Measurements from ENCODE around the gene TBC1D14.

The TBC1D14 gene

GRCh38 chr4:6960154-6960553 lies 50.5 kb downstream of the TBC1D14 start:
- DNase-seq (ENCODE audit: insufficient read length, low spot score) (no peak), FAIRE-seq (no peak)

GRCh38 chr4:6960628-6961412 lies 51.2 kb downstream of the TBC1D14 start:
- DNase-seq (ENCODE audit: insufficient read length, low spot score) = no peak
- TF ChIP-seq CTCF (IDR thresholded peaks at IDR 0.05; ENCODE audit: insufficient read depth, missing control alignments) = no peak
- FAIRE-seq = no peak

More at GRCh38 chr4:6960154-6960553, 50.5 kb downstream of the TBC1D14 start:
- no peak for TF ChIP-seq CTCF (IDR thresholded peaks at IDR 0.05; ENCODE audit: insufficient read depth, missing control alignments)

GRCh38 chr4:6961496-6962210 lies 52.0 kb downstream of the TBC1D14 start:
- no peak for TF ChIP-seq CTCF (IDR thresholded peaks at IDR 0.05; ENCODE audit: insufficient read depth, missing control alignments)
- FAIRE-seq = no peak

GRCh38 chr4:6962211-6963041 lies 52.8 kb downstream of the TBC1D14 start:
- FAIRE-seq (no peak), DNase-seq (ENCODE audit: insufficient read length, low spot score) (no peak)
- TF ChIP-seq CTCF (IDR thresholded peaks at IDR 0.05; ENCODE audit: insufficient read depth, missing control alignments) = no peak

More at GRCh38 chr4:6961496-6962210, 52.0 kb downstream of the TBC1D14 start:
- DNase-seq (ENCODE audit: insufficient read length, low spot score) = no peak

GRCh38 chr4:6963139-6963611 lies 53.5 kb downstream of the TBC1D14 start:
- FAIRE-seq = no peak
- no peak for TF ChIP-seq CTCF (IDR thresholded peaks at IDR 0.05; ENCODE audit: insufficient read depth, missing control alignments)
- no peak for DNase-seq (ENCODE audit: insufficient read length, low spot score)

- no peak for TF ChIP-seq CTCF (IDR thresholded peaks at IDR 0.05; ENCODE audit: insufficient read depth, missing control alignments)
- no peak for DNase-seq (ENCODE audit: insufficient read length, low spot score)
- FAIRE-seq = no peak
These were observed 55.2 kb downstream of the TBC1D14 start for GRCh38 chr4:6964858-6965257.
